Astrocyte of the spinal cord (primary cell): ENCODE measurements around the gene TMEM245.
A peak's percentile ranks its signal among the peaks of the same experiment; 100 is the strongest.

ENCODE experiments used
- DNase-seq: peaks from one replicate; pipeline ENCODE4 v3.0.0; 2011; ENCODE audit warnings: low read depth, low spot score
- H3K4me3 ChIP-seq: 2 replicates; pipeline ENCODE4 v1.5.1; 2011; ENCODE audit warnings: low read depth, mild to moderate bottlenecking, low read length, moderate library complexity
- CTCF ChIP-seq: IDR thresholded peaks from 2 replicates; pipeline ENCODE4 v1.5.1; 2012; ENCODE audit warnings: low read depth, mild to moderate bottlenecking, low read length, inconsistent platforms
- in situ Hi-C: cut with HindIII; loops from 2 replicates; pipeline ENCODE4 v1.10.0; 2017; ENCODE audit warnings: low sequenced_read_pairs

The TMEM245 gene

GRCh38 chr9:109109967-109110328 lies 9.8 kb downstream of the TMEM245 start:
- in situ Hi-C loops = no loop called here

GRCh38 chr9:109108318-109108717 lies 11.4 kb downstream of the TMEM245 start:
- no peak for TF ChIP-seq CTCF
- H3K4me3 ChIP-seq = no peak overlapping the region
- peak; percentile 70 for DNase-seq
- in situ Hi-C loops = no loop called here

More at GRCh38 chr9:109109967-109110328, 9.8 kb downstream of the TMEM245 start:
- no peak for DNase-seq
- no peak overlapping the region for H3K4me3 ChIP-seq
- no peak for TF ChIP-seq CTCF

GRCh38 chr9:109107402-109108240 lies 12.1 kb downstream of the TMEM245 start:
- in situ Hi-C loops = no loop called here
- H3K4me3 ChIP-seq = no peak overlapping the region
- TF ChIP-seq CTCF = no peak
- peak; percentile 83 for DNase-seq

- in situ Hi-C loops = no loop called here
- H3K4me3 ChIP-seq = no peak overlapping the region
- DNase-seq = peak; percentile 91
- TF ChIP-seq CTCF = no peak
Measured at GRCh38 chr9:109101810-109102209, 17.9 kb downstream of the TMEM245 start.

GRCh38 chr9:109101202-109101595 lies 18.5 kb downstream of the TMEM245 start:
- no peak for TF ChIP-seq CTCF
- no peak overlapping the region for H3K4me3 ChIP-seq
- in situ Hi-C loops = no loop called here
- DNase-seq = no peak

GRCh38 chr9:109100543-109101201 lies 19.1 kb downstream of the TMEM245 start:
- no peak overlapping the region for H3K4me3 ChIP-seq
- in situ Hi-C loops = no loop called here

More at GRCh38 chr9:109100543-109101201, 19.1 kb downstream of the TMEM245 start:
- TF ChIP-seq CTCF = no peak
- DNase-seq = no peak
